RWPE1 (cell line): ENCODE results near the gene USP24.

Experiments used
- CTCF ChIA-PET: fragments of 350-600 bp; sonication (Branson Sonifier 250); formaldehyde crosslinking; extraction: SDS; loops from one replicate; lab custom pipeline; 2021; lab: Yijun Ruan, JAX
- POLR2A ChIA-PET: fragments of 400-600 bp; formaldehyde crosslinking; extraction: SDS; loops from one replicate; lab custom pipeline; 2020; ENCODE audit warnings: antibody characterized with exemption; ENCODE audit not compliant: low non-redundant PET; lab: Yijun Ruan, JAX
- DNase-seq: peaks from one replicate; pipeline ENCODE4 v3.0.0; 2012; ENCODE audit warnings: low spot score
- H3K27ac ChIP-seq: fragments of 450-650 bp; 2 replicates; pipeline ENCODE4 v1.5.1; 2017
- CTCF ChIP-seq: fragments of 450-650 bp; conservative IDR thresholded peaks from 2 replicates; pipeline ENCODE4 v1.5.1; 2017; ENCODE audit warnings: low read depth, mild to moderate bottlenecking

Gene USP24

GRCh38 chr1:55216096-55216495, 932 bp upstream of the USP24 start:
- POLR2A ChIA-PET, result no interaction called here
- TF ChIP-seq CTCF, result no peak
- CTCF ChIA-PET, result no interaction called here
- peak overlapping the region; percentile 90 for H3K27ac ChIP-seq
- DNase-seq, result no peak

- H3K27ac ChIP-seq, result peak overlapping the region; percentile 90
- no peak for TF ChIP-seq CTCF
- DNase-seq, result no peak
- ChIA-PET POLR2A (no interaction called here), CTCF (interaction anchor here (0.7 kb wide), 1 partner anchor 1617 kb away, joined by 3 read pairs; no protein-coding TSS in a partner anchor)
Observed at GRCh38 chr1:55214934-55215193, 300 bp downstream of the USP24 start.

- POLR2A ChIA-PET, result no interaction called here
- H3K27ac ChIP-seq, result peak overlapping the region; percentile 90
- CTCF ChIA-PET, result interaction anchor here (0.7 kb wide), 1 partner anchor 1618 kb away, joined by 3 read pairs; no protein-coding TSS in a partner anchor
- no peak for TF ChIP-seq CTCF
- peak; percentile 50 for DNase-seq
Observed at GRCh38 chr1:55214212-55214933, 791 bp downstream of the USP24 start.

- no peak for TF ChIP-seq CTCF
- peak overlapping the region; percentile 90 for H3K27ac ChIP-seq
- ChIA-PET POLR2A (no interaction called here), CTCF (no interaction called here)
- DNase-seq, result no peak
Observed at GRCh38 chr1:55213885-55214211, 1.3 kb downstream of the USP24 start.

GRCh38 chr1:55213151-55213884, 1.8 kb downstream of the USP24 start:
- H3K27ac ChIP-seq, result peak overlapping the region; percentile 90
- ChIA-PET POLR2A (no interaction called here), CTCF (interaction anchor here (0.8 kb wide), 1 partner anchor 16 kb away, joined by 3 read pairs; no protein-coding TSS in a partner anchor)
- no peak for TF ChIP-seq CTCF
- DNase-seq, result no peak

- POLR2A ChIA-PET, result no interaction called here
- no peak for TF ChIP-seq CTCF
- CTCF ChIA-PET, result interaction anchor here (0.8 kb wide), 1 partner anchor 17 kb away, joined by 3 read pairs; no protein-coding TSS in a partner anchor
- H3K27ac ChIP-seq, result no peak overlapping the region
- DNase-seq, result no peak
Observed at GRCh38 chr1:55212349-55213150, 2.6 kb downstream of the USP24 start.
